ENCODE data around the gene NDC1. TPM values are rescaled to one million over a fixed set of nuclear protein-coding genes. Genes with fewer than 3 reads are reported as not detected.
"Not testable (repeated sequence)": the region's sequence is repeated elsewhere in the genome, so short reads cannot be mapped to it uniquely, and the experiment has no call there.

The NDC1 gene, protein sequence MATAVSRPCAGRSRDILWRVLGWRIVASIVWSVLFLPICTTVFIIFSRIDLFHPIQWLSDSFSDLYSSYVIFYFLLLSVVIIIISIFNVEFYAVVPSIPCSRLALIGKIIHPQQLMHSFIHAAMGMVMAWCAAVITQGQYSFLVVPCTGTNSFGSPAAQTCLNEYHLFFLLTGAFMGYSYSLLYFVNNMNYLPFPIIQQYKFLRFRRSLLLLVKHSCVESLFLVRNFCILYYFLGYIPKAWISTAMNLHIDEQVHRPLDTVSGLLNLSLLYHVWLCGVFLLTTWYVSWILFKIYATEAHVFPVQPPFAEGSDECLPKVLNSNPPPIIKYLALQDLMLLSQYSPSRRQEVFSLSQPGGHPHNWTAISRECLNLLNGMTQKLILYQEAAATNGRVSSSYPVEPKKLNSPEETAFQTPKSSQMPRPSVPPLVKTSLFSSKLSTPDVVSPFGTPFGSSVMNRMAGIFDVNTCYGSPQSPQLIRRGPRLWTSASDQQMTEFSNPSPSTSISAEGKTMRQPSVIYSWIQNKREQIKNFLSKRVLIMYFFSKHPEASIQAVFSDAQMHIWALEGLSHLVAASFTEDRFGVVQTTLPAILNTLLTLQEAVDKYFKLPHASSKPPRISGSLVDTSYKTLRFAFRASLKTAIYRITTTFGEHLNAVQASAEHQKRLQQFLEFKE
- total RNA-seq (10 to 100 TPM in 2 of 4 donors, 1 to 10 TPM in 2; 7.6 to 11.4 (median 10.2) TPM), polyA plus RNA-seq (10 to 100 TPM in 1 of 3 donors, 1 to 10 TPM in 2; 1.8 to 15.4 (median 3.0) TPM)

DNA sequence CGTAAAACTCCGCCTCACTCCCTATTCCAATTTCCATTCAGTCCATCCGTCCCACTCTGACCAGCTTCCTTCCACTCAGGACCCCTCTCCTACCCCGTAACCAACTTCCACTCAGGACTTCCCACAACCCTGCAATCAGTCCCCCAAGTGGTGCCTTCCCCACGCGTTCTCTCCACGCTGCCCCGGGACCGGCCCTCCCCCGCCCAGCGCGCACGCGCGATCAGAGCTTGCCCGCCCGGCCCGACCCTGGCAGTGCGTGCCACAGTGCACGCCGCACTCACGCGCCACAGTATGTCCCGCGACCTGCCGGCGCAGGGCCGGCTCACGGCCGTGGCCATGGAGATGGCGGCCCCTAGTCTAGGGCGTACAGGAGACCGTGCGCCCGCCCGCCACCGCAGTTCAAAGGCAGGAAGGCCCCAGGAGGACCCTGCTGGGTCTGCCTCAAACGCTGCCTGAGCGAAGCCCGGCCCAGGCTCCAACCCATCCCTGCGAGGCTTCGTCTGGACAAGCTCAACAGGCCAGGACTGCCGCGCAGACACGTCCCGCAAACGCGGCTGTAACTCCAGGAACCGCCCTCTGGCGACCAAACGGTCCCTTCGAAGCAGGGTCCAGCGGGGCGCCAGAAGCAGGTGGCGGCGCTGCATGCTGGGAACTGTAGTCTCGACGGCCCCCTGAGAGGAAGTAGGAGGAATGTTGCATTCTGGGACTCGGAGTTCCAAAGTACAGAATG lies at the start of gene NDC1:
TSS of gene NDC1 (minus strand) at position 373 of the 730 bp plus-strand sequence. CDS start at position 338, 35 bp downstream.
- WGBS, 2 donors: 0 to 1% methylated on average over 59 of the region's 59 CpGs
- intact Hi-C loops (cut with DNase I): loop anchor here (2.0 to 5.0 kb wide), 3 partner anchors 49 to 215 kb away; partner anchors contain the start of genes IFT25, LRRC42, TCEANC2 and TMEM59

DNA sequence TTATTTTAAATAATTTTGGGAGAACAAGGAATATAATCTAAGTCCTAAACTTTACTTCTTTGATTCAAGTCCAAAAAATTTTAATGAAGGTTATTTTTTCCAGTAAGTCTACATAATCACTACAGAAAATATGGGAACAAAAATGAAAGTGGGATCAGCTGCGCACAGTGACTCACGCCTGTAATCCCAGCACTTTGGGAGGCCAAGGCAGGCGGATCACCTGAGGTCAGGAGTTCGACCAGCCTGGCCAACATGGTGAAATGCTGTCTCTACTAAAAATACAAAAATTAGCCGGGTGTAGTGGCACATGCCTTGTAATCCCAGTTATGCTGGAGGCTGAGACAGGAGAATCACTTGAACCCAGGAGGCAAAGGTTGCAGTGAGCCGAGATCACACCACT lies 45.5 kb upstream of the NDC1 start:
- 94% methylated on average over 6 of the region's 6 CpGs for WGBS, 2 donors
- H3K9me3 ChIP-seq; H3K27me3 ChIP-seq; intact Hi-C loops (cut with DNase I); H3K4me1 ChIP-seq; DNase-seq; H3K27ac ChIP-seq; H3K4me3 ChIP-seq: not testable (repeated sequence)
- peaks cover 14 to 76% (median 21%) of the 10 kb centered on the region in 4 donors for H3K36me3 ChIP-seq

More for the DNA sequence above, at the start of gene NDC1:
- peaks cover 0 to 7% (median 3%) of the 10 kb centered on the region in 4 donors for H3K9me3 ChIP-seq
- H3K27me3 ChIP-seq: no peaks in the 10 kb centered on the region
- TF ChIP-seq POLR2AphosphoS5 (IDR thresholded peaks at IDR 0.05): peak in 3 of 4 donors; percentile 30 to 84 (median 58)
- peak in 1 of 4 donors; percentile 19 for TF ChIP-seq EP300 (IDR thresholded peaks at IDR 0.05)
- TF ChIP-seq, protein P1, sequence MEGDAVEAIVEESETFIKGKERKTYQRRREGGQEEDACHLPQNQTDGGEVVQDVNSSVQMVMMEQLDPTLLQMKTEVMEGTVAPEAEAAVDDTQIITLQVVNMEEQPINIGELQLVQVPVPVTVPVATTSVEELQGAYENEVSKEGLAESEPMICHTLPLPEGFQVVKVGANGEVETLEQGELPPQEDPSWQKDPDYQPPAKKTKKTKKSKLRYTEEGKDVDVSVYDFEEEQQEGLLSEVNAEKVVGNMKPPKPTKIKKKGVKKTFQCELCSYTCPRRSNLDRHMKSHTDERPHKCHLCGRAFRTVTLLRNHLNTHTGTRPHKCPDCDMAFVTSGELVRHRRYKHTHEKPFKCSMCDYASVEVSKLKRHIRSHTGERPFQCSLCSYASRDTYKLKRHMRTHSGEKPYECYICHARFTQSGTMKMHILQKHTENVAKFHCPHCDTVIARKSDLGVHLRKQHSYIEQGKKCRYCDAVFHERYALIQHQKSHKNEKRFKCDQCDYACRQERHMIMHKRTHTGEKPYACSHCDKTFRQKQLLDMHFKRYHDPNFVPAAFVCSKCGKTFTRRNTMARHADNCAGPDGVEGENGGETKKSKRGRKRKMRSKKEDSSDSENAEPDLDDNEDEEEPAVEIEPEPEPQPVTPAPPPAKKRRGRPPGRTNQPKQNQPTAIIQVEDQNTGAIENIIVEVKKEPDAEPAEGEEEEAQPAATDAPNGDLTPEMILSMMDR (IDR thresholded peaks at IDR 0.05): no peak
- TF ChIP-seq POLR2A (IDR thresholded peaks at IDR 0.05): no peak
- H3K36me3 ChIP-seq: no peaks in the 10 kb centered on the region
- DNase-seq: peak; percentile 93
- H3K4me1 ChIP-seq: peaks cover 0 to 18% (median 11%) of the 10 kb centered on the region in 4 donors
- H3K4me3 ChIP-seq: peak within 1 kb of the TSS; percentile 80 to 93 (median 88)
- peak within 1 kb of the TSS; percentile 91 to 96 (median 93) for H3K27ac ChIP-seq

DNA sequence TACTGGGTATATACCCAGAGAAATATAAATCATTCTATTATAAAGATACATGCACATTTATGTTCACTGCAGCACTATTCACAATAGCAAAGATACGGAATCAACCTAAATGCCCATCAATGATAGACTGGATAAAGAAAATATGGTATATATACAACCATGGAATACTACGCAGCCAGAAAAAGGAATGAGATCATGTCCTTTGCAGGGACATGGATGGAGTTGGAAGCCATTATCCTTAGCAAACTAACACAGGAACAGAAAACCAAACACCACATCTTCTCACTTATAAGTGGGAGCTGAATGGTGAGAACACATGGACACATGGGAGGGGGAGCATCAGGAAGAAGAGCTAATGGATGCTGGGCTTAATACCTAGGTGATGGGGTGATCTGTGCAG lies 43.8 kb upstream of the NDC1 start:
- H3K36me3 ChIP-seq: peaks cover 21 to 86% (median 34%) of the 10 kb centered on the region in 4 donors
- H3K27ac ChIP-seq; H3K27me3 ChIP-seq; DNase-seq; H3K4me3 ChIP-seq; intact Hi-C loops (cut with DNase I); H3K4me1 ChIP-seq; H3K9me3 ChIP-seq: not testable (repeated sequence)
- 97 to 98% methylated on average over 2 of the region's 2 CpGs for WGBS, 2 donors

DNA sequence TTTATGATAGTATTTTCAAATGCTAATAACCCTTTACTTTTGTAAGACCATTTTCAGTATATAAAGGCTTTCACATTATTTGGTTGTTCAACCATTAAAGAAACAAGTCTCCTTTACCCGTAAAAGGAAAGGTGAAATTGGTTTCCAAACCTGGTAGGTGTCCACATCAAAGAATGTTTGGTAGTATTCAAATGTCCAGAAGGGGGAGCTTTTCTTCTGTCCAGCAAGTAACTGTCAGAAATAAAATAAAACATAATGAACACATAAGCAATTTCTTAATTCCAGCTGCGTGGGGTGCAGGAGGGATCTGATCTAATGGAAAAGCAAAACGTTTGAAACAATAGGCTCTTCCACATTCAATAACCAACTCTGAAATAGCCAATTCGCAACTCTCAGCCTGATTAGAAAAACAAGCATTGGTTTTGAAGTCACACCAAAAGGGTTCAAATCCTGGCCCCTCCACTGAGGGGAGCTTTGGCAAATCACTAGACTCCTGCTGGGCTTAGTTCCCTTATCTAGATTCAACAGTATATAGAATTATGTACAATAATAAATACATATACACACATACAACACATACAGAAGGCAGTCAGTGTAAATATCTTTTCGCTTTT lies 40.5 kb upstream of the NDC1 start:
- Histone ChIP-seq H3K36me3 (peaks cover 22 to 93% (median 43%) of the 10 kb centered on the region in 4 donors), H3K4me1 (no peaks in the 10 kb centered on the region), H3K27ac (no peak overlapping the region), H3K9me3 (no peaks in the 10 kb centered on the region), H3K27me3 (no peaks in the 10 kb centered on the region), H3K4me3 (no peak overlapping the region)
- intact Hi-C loops (cut with DNase I): no loop called here
- 48 to 59% methylated on average over 5 of the region's 5 CpGs for WGBS, 2 donors
- no peak for DNase-seq
- TF ChIP-seq POLR2AphosphoS5 (IDR thresholded peaks at IDR 0.05): no peak
- TF ChIP-seq, protein P1 (IDR thresholded peaks at IDR 0.05): peak; percentile 41 to 53 (median 46)

DNA sequence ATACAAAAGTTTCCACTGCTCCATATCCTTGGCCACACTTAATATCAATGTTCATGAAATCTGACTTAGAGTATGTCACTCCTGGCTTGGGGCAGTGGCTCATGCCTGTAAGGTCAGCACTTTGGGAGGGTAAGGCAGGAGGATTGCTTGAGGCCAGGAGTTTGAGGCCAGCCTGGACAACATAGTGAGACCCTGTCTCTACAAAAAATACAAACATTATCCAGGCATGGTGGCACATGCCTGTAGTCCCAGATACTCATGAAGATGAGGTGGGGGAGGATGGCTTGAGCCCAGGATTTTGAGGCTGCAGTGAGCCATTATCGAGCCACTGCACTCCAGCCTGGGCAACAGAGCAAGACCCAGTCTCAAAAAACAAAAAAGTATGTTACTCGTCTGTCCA lies 37.1 kb upstream of the NDC1 start:
- intact Hi-C loops (cut with DNase I); DNase-seq; H3K4me1 ChIP-seq; H3K4me3 ChIP-seq; H3K9me3 ChIP-seq; H3K27me3 ChIP-seq; H3K27ac ChIP-seq: not testable (repeated sequence)
- peaks cover 8 to 92% (median 36%) of the 10 kb centered on the region in 4 donors for H3K36me3 ChIP-seq
- 93 to 94% methylated on average over 2 of the region's 2 CpGs for WGBS, 2 donors

Measured in sigmoid colon (tissue), 7 donors.